ENCODE measurements around the gene DOC2B.

DNA sequence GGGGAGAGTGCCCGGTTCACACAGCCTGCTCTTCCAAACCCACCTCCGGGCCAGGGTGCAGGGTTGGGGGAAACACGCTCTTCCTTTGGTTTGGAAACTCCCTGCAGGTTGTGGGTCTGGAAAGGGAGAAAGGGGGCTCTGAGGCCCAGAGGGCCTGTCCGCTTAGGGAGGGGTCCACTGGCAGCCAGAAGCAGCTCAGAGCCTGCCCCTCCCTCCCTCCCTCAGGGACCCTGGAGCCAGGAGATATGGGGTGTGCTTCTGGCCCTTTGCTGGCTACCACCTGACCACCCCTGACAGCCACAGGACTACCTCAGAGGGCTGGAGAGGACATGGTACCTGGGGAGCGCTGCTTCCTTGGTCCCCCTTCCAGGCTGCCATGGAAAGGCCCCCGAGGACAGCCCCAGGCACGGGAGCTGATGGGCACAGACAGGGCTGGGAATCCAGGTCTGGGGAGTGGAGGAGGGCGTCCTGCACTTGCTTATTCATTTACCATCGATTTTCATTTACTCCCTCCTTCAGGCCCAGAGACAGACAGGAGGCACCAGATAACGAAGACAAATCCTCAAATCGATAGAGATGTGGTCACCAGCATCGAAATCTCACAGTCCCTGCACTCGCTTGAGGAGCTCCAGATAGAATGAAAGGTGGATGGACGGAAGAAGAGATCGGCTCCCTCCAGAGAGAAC lies 48.4 kb upstream of the DOC2B start:
- TF ChIP-seq EZH2 (optimal IDR thresholded peaks at IDR 0.05; ENCODE audit: low read depth, low read length) (no peak), EZH2phosphoT487 (IDR thresholded peaks at IDR 0.05; ENCODE audit: low read length) (no peak)
- TF ChIP-seq, protein P1, sequence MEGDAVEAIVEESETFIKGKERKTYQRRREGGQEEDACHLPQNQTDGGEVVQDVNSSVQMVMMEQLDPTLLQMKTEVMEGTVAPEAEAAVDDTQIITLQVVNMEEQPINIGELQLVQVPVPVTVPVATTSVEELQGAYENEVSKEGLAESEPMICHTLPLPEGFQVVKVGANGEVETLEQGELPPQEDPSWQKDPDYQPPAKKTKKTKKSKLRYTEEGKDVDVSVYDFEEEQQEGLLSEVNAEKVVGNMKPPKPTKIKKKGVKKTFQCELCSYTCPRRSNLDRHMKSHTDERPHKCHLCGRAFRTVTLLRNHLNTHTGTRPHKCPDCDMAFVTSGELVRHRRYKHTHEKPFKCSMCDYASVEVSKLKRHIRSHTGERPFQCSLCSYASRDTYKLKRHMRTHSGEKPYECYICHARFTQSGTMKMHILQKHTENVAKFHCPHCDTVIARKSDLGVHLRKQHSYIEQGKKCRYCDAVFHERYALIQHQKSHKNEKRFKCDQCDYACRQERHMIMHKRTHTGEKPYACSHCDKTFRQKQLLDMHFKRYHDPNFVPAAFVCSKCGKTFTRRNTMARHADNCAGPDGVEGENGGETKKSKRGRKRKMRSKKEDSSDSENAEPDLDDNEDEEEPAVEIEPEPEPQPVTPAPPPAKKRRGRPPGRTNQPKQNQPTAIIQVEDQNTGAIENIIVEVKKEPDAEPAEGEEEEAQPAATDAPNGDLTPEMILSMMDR (IDR thresholded peaks at IDR 0.05; ENCODE audit: low read length), result no peak
